Heart right ventricle (tissue), 16 donors: Measurements from ENCODE around the gene SRRM3. TPM values are rescaled to one million over a fixed set of nuclear protein-coding genes. Genes with fewer than 3 reads are reported as not detected.
"Not testable (repeated sequence)": the region's sequence is repeated elsewhere in the genome, so short reads cannot be mapped to it uniquely, and the experiment has no call there.

Experiments
- ATAC-seq, 8 donors: fragments of 200-7000 bp; cut with Tn5 transposase; one replicate each; pipeline ENCODE4 v1.9.1; 2020; ENCODE audit warnings: mild to moderate bottlenecking in 8 of 8, moderate library complexity in 8 of 8, moderate number of reproducible peaks in 1 of 8
- DNase-seq, 2 donors: peaks; one replicate each; pipeline ENCODE4 v3.0.0-alpha.2; 2020
- H3K27ac ChIP-seq, 10 donors: fragments of 200-600 bp; sonication (generic) in 2 of 10; one replicate each; pipeline versions ENCODE4 v1.5.0 to v1.8.0; 2020 to 2022; ENCODE audit warnings: mild to moderate bottlenecking in 3 of 10
- H3K27me3 ChIP-seq, 7 donors: fragments of 200-600 bp; one replicate each; pipeline ENCODE4 v1.8.0; 2021 to 2022; ENCODE audit warnings: mild to moderate bottlenecking in 2 of 7
- H3K36me3 ChIP-seq, 9 donors: fragments of 200-600 bp; sonication (generic) in 1 of 9; one replicate each; pipeline versions ENCODE4 v1.5.0 to v1.8.0; 2020 to 2022; ENCODE audit warnings: mild to moderate bottlenecking in 2 of 9
- H3K4me1 ChIP-seq, 9 donors: fragments of 200-600 bp; sonication (generic) in 1 of 9; one replicate each; pipeline versions ENCODE4 v1.5.0 to v1.8.0; 2020 to 2022; ENCODE audit warnings: mild to moderate bottlenecking in 4 of 9
- H3K4me3 ChIP-seq, 10 donors: fragments of 200-600 bp; sonication (generic) in 2 of 10; one replicate each; pipeline versions ENCODE4 v1.5.0 to v1.8.0; 2020 to 2022; ENCODE audit warnings: mild to moderate bottlenecking in 7 of 10, moderate library complexity in 2 of 10
- H3K9me3 ChIP-seq, 11 donors: fragments of 200-600 bp in 10 of 11; sonication (generic) in 2 of 11; one replicate each; pipeline versions ENCODE4 v1.5.0 to v1.8.0; 2013 to 2022; ENCODE audit warnings: mild to moderate bottlenecking in 2 of 11, control low read depth in 1 of 11, moderate library complexity in 1 of 11
- WGBS, 2 donors: extraction: QIAGEN DNeasy Blood & Tissue Kit; methylation state at CpG; one replicate each; pipeline ENCODE4 v1.1.7; 2013; ENCODE audit warnings: inconsistent platforms in 1 of 2; 5-methylcytosine and 5-hydroxymethylcytosine counted together
- intact Hi-C, 10 donors: fragments of 100-400 bp; cut with DNase I; formaldehyde crosslinking; loops; one replicate each; pipeline versions ENCODE4 v1.11.1 to v1.14.2; 2022
- polyA plus RNA-seq, 2 donors: library from polyadenylated mRNA; stranded (reverse); fragments of 200-250 nt; gene quantifications; one replicate each; pipeline ENCODE4 v1.2.3, GENCODE V29; 2013
- total RNA-seq, 10 donors: library from RNA; stranded (reverse); fragmentation: NEBNext Ultra II Directional in 3 of 10; extraction: Animal tissue kit (Norgen Biotek cat#: 25700) in 3 of 10; gene quantifications; one replicate each; pipeline versions ENCODE4 v1.2.1 to v1.2.4, GENCODE V29; 2021 to 2023
- TF ChIP-seq, protein P1 (sequence below), 9 donors: fragments of 200-600 bp; sonication (generic) in 2 of 9; IDR thresholded peaks; one replicate each; pipeline versions ENCODE4 v1.5.0 to v1.8.0; 2021 to 2022; ENCODE audit warnings: antibody characterized with exemption in 9 of 9, mild to moderate bottlenecking in 5 of 9, moderate library complexity in 1 of 9
- donor health status: Arrhythmogenic right ventricular cardiomyopathy.
- donor health status: ischemic (EF 13 %, LVEDD 7.1; RV severe dilation, severe dysfunction).
- donor health status: healthy with polysubstance abuse.
- donor health status: DM: no; HTN: yes; CAD: no.
- donor health status: DM: no; HTN: no; CAD: no.
- donor health status: ischemic (EF 25% LVEDD 6.9; RV normal size, moderate dysfunction).
- donor health status: ischemic (EF 25% LVEDD 5.7; RV mildly dilated, moderate dysfunction).
- donor health status: healthy.
- donor health status: DM: yes; HTN: yes; CAD: no.
- donor health status: Ischemic cardiomyopathy.
- donor health status: ischemic (EF 35%, LVEDD 5.7; RV mildly dilated, moderate dysfunction).
- donor health status: nonischemic (EF 11% LVEDD 7.7; RV severe dilation, severe dysfunction).
- donor health status: DM: yes; HTN: yes; CAD: no.
- donor health status: PGD.
- donor health status: ischemic (EF 29% LVEDD 5.4; RV normal size, mild dysfunction).
- donor health status: nonischemic (EF 23%, LVEDD 6.1; RV moderate dilation, normal function).

Gene SRRM3
- total and polyA plus RNA-seq, 12 donors, result 1.0 to 36.2 (median 5.5) TPM

DNA sequence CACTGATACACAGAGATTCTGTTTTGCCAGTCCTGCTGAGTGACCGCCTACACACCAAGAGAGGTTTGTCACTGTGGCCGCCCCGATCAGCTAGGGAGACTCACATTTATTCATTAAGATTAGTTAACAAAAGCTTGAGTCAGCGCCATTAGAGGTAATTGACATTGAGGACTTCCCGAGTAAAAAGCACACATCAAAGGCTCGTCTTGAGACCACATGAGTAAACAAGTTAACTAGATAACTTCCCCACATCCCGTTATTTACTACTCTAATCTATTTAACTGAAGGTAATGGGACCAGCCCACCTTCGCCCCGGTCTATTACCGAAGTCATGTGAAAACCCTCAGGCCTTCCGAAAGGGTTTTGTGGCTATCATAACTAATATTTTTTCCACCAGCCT, 23.0 kb downstream of the SRRM3 start:
- intact Hi-C loops, result no loop called here
- 38 to 42% methylated on average over 11 of the region's 11 CpGs for WGBS, 2 donors
- Histone ChIP-seq H3K27ac (no peak overlapping the region), H3K4me1 (peaks cover 0 to 5% (median 0%) of the 10 kb centered on the region in 9 donors), H3K27me3 (peaks cover 0 to 76% (median 68%) of the 10 kb centered on the region in 7 donors), H3K9me3 (no peaks in the 10 kb centered on the region), H3K4me3 (no peak overlapping the region), H3K36me3 (no peaks in the 10 kb centered on the region)
- DNase-seq, result no peak
- ATAC-seq, result no peak
- TF ChIP-seq, protein P1, sequence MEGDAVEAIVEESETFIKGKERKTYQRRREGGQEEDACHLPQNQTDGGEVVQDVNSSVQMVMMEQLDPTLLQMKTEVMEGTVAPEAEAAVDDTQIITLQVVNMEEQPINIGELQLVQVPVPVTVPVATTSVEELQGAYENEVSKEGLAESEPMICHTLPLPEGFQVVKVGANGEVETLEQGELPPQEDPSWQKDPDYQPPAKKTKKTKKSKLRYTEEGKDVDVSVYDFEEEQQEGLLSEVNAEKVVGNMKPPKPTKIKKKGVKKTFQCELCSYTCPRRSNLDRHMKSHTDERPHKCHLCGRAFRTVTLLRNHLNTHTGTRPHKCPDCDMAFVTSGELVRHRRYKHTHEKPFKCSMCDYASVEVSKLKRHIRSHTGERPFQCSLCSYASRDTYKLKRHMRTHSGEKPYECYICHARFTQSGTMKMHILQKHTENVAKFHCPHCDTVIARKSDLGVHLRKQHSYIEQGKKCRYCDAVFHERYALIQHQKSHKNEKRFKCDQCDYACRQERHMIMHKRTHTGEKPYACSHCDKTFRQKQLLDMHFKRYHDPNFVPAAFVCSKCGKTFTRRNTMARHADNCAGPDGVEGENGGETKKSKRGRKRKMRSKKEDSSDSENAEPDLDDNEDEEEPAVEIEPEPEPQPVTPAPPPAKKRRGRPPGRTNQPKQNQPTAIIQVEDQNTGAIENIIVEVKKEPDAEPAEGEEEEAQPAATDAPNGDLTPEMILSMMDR (IDR thresholded peaks at IDR 0.05), result no peak

DNA sequence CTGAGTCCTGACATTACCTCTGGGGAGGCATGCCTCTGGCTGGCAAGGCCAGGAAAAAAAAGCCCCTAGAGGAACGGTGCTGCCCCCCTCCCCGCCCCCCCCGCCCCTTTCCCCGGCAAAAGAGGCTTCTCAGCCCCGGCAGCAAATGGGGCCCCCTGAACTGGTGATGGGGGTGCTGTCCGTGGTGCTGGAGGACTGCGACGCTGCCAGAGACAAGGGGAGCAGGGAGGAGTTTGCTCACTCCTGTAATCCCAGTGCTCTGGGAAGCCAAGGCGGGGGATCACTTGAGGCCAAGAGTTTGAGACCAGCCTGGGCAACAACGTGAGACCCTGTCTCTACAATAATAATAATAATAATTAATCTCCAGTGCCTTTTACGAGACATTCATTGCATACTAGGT, 23.7 kb downstream of the SRRM3 start:
- ATAC-seq (peak in 2 of 8 donors; percentile 55 to 63), DNase-seq (peak in 1 of 2 donors; percentile 32)
- WGBS, 2 donors, result 9 to 10% methylated on average over 11 of the region's 11 CpGs
- Histone ChIP-seq H3K4me3 (no peak overlapping the region), H3K36me3 (no peaks in the 10 kb centered on the region), H3K27me3 (peaks cover 0 to 75% (median 68%) of the 10 kb centered on the region in 7 donors), H3K9me3 (no peaks in the 10 kb centered on the region), H3K4me1 (peaks cover 0 to 2% (median 0%) of the 10 kb centered on the region in 9 donors), H3K27ac (no peak overlapping the region)
- intact Hi-C loops, result no loop called here
- TF ChIP-seq, protein P1 (IDR thresholded peaks at IDR 0.05), result no peak

DNA sequence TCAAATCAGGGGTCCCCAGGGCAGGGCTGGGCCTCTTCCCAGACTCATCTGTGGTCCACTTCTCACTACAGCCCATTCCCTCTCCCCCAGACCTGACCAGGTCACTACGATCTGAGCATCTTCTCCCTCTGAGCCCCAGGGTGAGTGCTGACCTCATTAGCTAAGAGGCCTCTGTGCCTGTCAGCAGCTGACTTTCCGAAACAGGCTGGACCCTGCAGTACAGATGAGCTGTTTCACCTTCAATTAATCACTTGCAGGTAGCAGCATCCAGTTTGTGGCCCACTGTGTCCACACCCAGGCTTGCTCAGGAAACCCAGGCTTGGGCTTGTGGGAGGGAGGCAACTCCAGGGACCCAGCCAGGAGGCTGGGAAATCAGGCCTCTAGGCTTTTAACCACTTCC, 24.3 kb downstream of the SRRM3 start:
- no peak overlapping the region for H3K4me3 ChIP-seq
- no peaks in the 10 kb centered on the region for H3K36me3 ChIP-seq
- TF ChIP-seq, protein P1 (IDR thresholded peaks at IDR 0.05), result no peak
- no peak overlapping the region for H3K27ac ChIP-seq
- DNase-seq, result no peak
- intact Hi-C loops, result no loop called here
- no peak for ATAC-seq
- WGBS, 2 donors, result 60% methylated on average over 2 of the region's 2 CpGs
- no peaks in the 10 kb centered on the region for H3K9me3 ChIP-seq
- no peaks in the 10 kb centered on the region for H3K4me1 ChIP-seq
- peaks cover 0 to 73% (median 69%) of the 10 kb centered on the region in 7 donors for H3K27me3 ChIP-seq

DNA sequence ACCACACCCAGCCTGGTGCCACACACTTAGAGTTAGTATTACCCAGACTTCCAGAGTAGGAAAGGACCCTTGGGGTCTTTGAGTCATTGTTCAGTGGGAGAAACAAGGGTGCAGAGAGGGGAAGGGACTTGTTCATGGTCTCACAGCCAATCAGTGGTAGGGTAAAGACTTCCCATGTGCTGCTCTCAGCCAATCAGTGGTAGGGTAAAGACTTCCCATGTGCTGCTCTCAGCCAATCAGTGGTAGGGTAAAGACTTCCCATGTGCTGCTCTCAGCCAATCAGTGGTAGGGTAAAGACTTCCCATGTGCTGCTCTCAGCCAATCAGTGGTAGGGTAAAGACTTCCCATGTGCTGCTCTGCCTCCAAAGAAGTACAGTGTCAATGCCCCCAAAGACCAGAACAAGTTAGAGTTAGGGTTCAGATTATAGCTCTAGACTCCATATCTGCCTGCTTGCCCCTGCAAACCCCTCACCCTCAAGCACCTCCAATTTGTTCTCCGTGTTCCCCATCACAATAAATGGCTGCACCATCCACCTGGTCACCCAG, 25.3 kb downstream of the SRRM3 start:
- DNase-seq, H3K27ac ChIP-seq, H3K36me3 ChIP-seq, ATAC-seq, H3K9me3 ChIP-seq, H3K4me3 ChIP-seq, H3K4me1 ChIP-seq, intact Hi-C loops: not testable (repeated sequence)
- H3K27me3 ChIP-seq, result peaks cover 0 to 83% (median 73%) of the 10 kb centered on the region in 7 donors
- 73 to 74% methylated on average over 1 of the region's 1 CpG for WGBS, 2 donors

DNA sequence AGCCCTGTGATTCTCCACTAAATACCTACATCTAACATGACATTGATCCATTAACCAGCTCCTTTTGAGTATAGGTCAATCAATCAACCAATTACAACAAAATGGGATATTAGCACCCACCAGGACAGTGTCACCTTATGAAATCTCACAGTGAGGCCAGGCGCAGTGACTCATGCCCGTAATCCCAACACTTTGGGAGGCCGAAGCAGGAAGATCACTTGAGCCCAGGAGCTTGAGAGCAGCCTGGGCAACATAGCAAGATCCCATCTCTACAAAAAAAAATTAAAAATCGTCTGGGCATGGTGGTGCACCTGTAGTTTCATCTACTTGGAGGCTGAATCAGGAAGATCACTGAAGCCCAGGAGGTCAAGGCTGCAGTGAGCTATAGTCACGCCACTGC, 28.5 kb downstream of the SRRM3 start:
- WGBS, 2 donors, result 74 to 80% methylated on average over 5 of the region's 5 CpGs
- Histone ChIP-seq H3K4me3 (no peak overlapping the region), H3K4me1 (peaks cover 0 to 6% (median 3%) of the 10 kb centered on the region in 9 donors), H3K27ac (no peak overlapping the region), H3K27me3 (peaks cover 14 to 86% (median 80%) of the 10 kb centered on the region in 7 donors), H3K9me3 (no peaks in the 10 kb centered on the region), H3K36me3 (no peaks in the 10 kb centered on the region)
- ATAC-seq (no peak), DNase-seq (no peak)
- intact Hi-C loops, result no loop called here
- TF ChIP-seq, protein P1 (IDR thresholded peaks at IDR 0.05), result no peak
